ENCODE measurements around the gene RAD51AP1.

Gene RAD51AP1

DNA sequence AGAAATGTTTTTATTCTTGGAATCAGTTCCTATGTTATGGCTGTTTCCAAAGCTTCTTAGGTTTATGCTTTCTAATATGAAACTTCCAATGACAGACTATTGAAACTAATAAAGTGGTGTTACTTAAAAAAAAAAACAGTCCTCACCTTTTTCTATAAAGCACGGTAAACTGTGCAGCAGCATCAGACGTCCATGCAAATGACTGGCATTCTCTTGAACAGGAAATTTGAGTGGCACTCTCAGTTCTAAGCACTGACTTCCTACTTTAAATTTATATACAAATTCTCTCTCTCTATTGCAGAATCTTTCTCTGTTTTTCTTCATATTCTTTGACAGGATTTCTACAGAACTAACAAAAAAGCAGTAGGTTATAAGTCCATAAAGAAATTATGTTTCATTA, 2.8 kb upstream of the RAD51AP1 start:
- Histone ChIP-seq H3K79me2 (ENCODE audit: insufficient read depth, low read length) (peaks cover 54% of the 10 kb centered on the region), H3K4me1 (ENCODE audit: insufficient read depth, low read length, poor library complexity, severe bottlenecking) (peaks cover 31% of the 10 kb centered on the region), H3F3A (ENCODE audit: low read depth) (no peaks in the 10 kb centered on the region), H3K9ac (ENCODE audit: low read depth, low read length, poor library complexity, severe bottlenecking) (peak overlapping the region; percentile 8), H3K9me3 (ENCODE audit: insufficient read depth, low read depth, low read length) (no peaks in the 10 kb centered on the region), H3K36me3 (ENCODE audit: insufficient read depth, low read length) (peaks cover 5% of the 10 kb centered on the region; the same call in 1 of the 2 replicates), H4K20me1 (ENCODE audit: insufficient read depth, low read length, poor library complexity, severe bottlenecking) (peaks cover 4% of the 10 kb centered on the region), H2AFZ (ENCODE audit: low read length) (no peak overlapping the region), H3K4me3 (ENCODE audit: low read length, poor library complexity, severe bottlenecking) (no peak overlapping the region), H3K9me2 (replicated peaks; ENCODE audit: low read depth, low read length) (no peaks in the 10 kb centered on the region), H3K4me2 (ENCODE audit: low read depth, low read length, poor library complexity, severe bottlenecking) (peak overlapping the region; percentile 80), H3K27me3 (ENCODE audit: insufficient read depth, low read length, poor library complexity, severe bottlenecking) (no peaks in the 10 kb centered on the region)
- TF ChIP-seq CTCF (conservative IDR thresholded peaks at IDR 0.05; ENCODE audit: low read length) (no peak), EZH2phosphoT487 (IDR thresholded peaks at IDR 0.05; ENCODE audit: borderline replicate concordance) (no peak)

- H3F3A ChIP-seq (ENCODE audit: low read depth), result no peaks in the 10 kb centered on the region
- no peaks in the 10 kb centered on the region for H3K27me3 ChIP-seq (ENCODE audit: insufficient read depth, low read length, poor library complexity, severe bottlenecking)
- peak overlapping the region; percentile 97 for H3K9ac ChIP-seq (ENCODE audit: low read depth, low read length, poor library complexity, severe bottlenecking)
- H3K4me2 ChIP-seq (ENCODE audit: low read depth, low read length, poor library complexity, severe bottlenecking), result peak overlapping the region; percentile 83
- TF ChIP-seq EZH2phosphoT487 (IDR thresholded peaks at IDR 0.05; ENCODE audit: borderline replicate concordance), result no peak
- TF ChIP-seq CTCF (conservative IDR thresholded peaks at IDR 0.05; ENCODE audit: low read length), result no peak
- no peaks in the 10 kb centered on the region for H3K9me3 ChIP-seq (ENCODE audit: insufficient read depth, low read depth, low read length)
- peak overlapping the region; percentile 91 for H3K4me3 ChIP-seq (ENCODE audit: low read length, poor library complexity, severe bottlenecking)
- H3K79me2 ChIP-seq (ENCODE audit: insufficient read depth, low read length), result peaks cover 88% of the 10 kb centered on the region
- H3K4me1 ChIP-seq (ENCODE audit: insufficient read depth, low read length, poor library complexity, severe bottlenecking), result peaks cover 51% of the 10 kb centered on the region
- H3K9me2 ChIP-seq (replicated peaks; ENCODE audit: low read depth, low read length), result no peaks in the 10 kb centered on the region
- peak overlapping the region; percentile 92 for H2AFZ ChIP-seq (ENCODE audit: low read length)
- peaks cover 19% of the 10 kb centered on the region for H4K20me1 ChIP-seq (ENCODE audit: insufficient read depth, low read length, poor library complexity, severe bottlenecking)
- H3K36me3 ChIP-seq (ENCODE audit: insufficient read depth, low read length), result peaks cover 22% of the 10 kb centered on the region; the same call in 1 of the 2 replicates
Observed at GRCh38 chr12:4539167-4539870, 629 bp downstream of the RAD51AP1 start.

DNA sequence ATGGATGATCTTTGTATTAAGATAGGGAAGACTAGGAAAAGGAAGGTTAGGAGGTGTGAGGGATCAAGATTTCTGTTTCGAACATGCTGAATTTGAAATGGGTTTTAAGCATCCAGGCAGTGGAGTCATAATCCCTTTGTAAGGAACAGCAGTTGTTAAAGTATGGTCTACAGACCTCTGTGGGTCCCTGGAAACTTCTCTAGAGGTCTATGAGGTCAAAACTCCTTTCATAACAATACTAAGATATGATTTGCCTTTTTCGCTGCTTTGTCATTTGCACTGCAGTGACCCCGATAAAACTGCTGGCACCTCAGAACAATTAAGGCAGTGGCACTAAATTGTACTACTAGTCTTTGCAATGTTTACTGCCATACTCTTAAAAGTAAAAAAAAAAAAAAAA, 1.5 kb downstream of the RAD51AP1 start:
- no peaks in the 10 kb centered on the region for H3F3A ChIP-seq (ENCODE audit: low read depth)
- H3K4me1 ChIP-seq (ENCODE audit: insufficient read depth, low read length, poor library complexity, severe bottlenecking), result peaks cover 59% of the 10 kb centered on the region
- H3K79me2 ChIP-seq (ENCODE audit: insufficient read depth, low read length), result peaks cover 86% of the 10 kb centered on the region
- H3K27me3 ChIP-seq (ENCODE audit: insufficient read depth, low read length, poor library complexity, severe bottlenecking), result no peaks in the 10 kb centered on the region
- H3K4me2 ChIP-seq (ENCODE audit: low read depth, low read length, poor library complexity, severe bottlenecking), result peak overlapping the region; percentile 83
- H3K9me3 ChIP-seq (ENCODE audit: insufficient read depth, low read depth, low read length), result no peaks in the 10 kb centered on the region
- peaks cover 31% of the 10 kb centered on the region; the same call in 1 of the 2 replicates for H3K36me3 ChIP-seq (ENCODE audit: insufficient read depth, low read length)
- TF ChIP-seq CTCF (conservative IDR thresholded peaks at IDR 0.05; ENCODE audit: low read length) (no peak), EZH2phosphoT487 (IDR thresholded peaks at IDR 0.05; ENCODE audit: borderline replicate concordance) (no peak)
- H3K9ac ChIP-seq (ENCODE audit: low read depth, low read length, poor library complexity, severe bottlenecking), result peak overlapping the region; percentile 97
- peaks cover 22% of the 10 kb centered on the region for H4K20me1 ChIP-seq (ENCODE audit: insufficient read depth, low read length, poor library complexity, severe bottlenecking)
- H3K4me3 ChIP-seq (ENCODE audit: low read length, poor library complexity, severe bottlenecking), result peak overlapping the region; percentile 91
- H3K9me2 ChIP-seq (replicated peaks; ENCODE audit: low read depth, low read length), result no peaks in the 10 kb centered on the region
- no peak overlapping the region for H2AFZ ChIP-seq (ENCODE audit: low read length)
